Right atrium auricular region (tissue), 2 donors: ENCODE data around the gene GSK3B. TPM values are rescaled to one million over a fixed set of nuclear protein-coding genes. Genes with fewer than 3 reads are reported as not detected.
"Not testable (repeated sequence)": the region's sequence is repeated elsewhere in the genome, so short reads cannot be mapped to it uniquely, and the experiment has no call there.

Experiments
- DNase-seq: peaks from one replicate; pipeline ENCODE4 v3.0.0-alpha.2; 2019; ENCODE audit warnings: low spot score
- H3K27ac ChIP-seq, 2 donors: fragments of 200-600 bp; sonication (generic); 1 replicate in 1 of 2; 2 replicates in 1 of 2; pipeline ENCODE4 v1.5.1; 2016 to 2019
- H3K27me3 ChIP-seq, 2 donors: fragments of 200-600 bp; sonication (generic); one replicate each; pipeline versions ENCODE4 v1.5.1 to v1.6.0; 2017 to 2019
- H3K36me3 ChIP-seq: fragments of 200-600 bp; sonication (generic); one replicate; pipeline ENCODE4 v1.5.1; 2016
- H3K4me1 ChIP-seq, 2 donors: fragments of 200-600 bp; sonication (generic); one replicate each; pipeline versions ENCODE4 v1.5.1 to v1.6.0; 2017 to 2019
- H3K4me3 ChIP-seq, 2 donors: fragments of 200-600 bp; sonication (generic); 1 replicate in 1 of 2; 2 replicates in 1 of 2; pipeline ENCODE4 v1.5.1; 2017 to 2019; ENCODE audit warnings: mild to moderate bottlenecking in 1 of 2, moderate library complexity in 1 of 2
- H3K9me3 ChIP-seq, 2 donors: fragments of 200-600 bp; sonication (generic); one replicate each; pipeline ENCODE4 v1.5.1; 2019
- CTCF ChIP-seq, 2 donors: fragments of 200-600 bp; sonication (generic); IDR thresholded peaks; one replicate each; pipeline ENCODE4 v1.5.1; 2019; ENCODE audit warnings: antibody characterized with exemption in 2 of 2
- total RNA-seq, 2 donors: library from RNA; depleted of rRNA; stranded (reverse); fragments of >200 nt; gene quantifications; one replicate each; pipeline ENCODE4 v1.1.0, GENCODE V29; 2016

GSK3B gene
- total RNA-seq, 2 donors from 2014 or later, result 31.3 to 42.0 TPM

DNA sequence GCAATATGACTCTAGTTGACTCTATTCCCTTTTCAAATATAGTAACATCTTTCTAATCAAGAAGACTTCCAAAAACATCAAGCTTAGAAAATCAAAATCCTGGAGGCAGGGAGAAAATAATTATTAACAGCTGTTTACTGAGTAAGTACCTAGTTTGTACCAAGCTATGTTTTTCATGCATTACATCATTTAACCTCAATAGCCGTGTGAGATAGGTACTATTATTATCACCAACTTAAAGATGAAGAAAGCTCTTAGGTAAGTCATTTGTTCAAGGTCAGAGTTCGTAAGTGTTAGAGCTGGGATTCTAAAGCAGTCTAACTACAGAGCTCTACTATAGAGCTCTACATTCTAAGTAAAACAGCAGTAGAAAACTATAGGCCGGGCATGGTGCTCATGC lies 41.6 kb downstream of the GSK3B start:
- no peaks in the 10 kb centered on the region for H3K27me3 ChIP-seq
- no peak for DNase-seq
- no peaks in the 10 kb centered on the region for H3K9me3 ChIP-seq
- H3K36me3 ChIP-seq, result no peaks in the 10 kb centered on the region
- no peak overlapping the region for H3K27ac ChIP-seq
- no peak overlapping the region for H3K4me3 ChIP-seq
- H3K4me1 ChIP-seq, result peaks cover 0 to 63% of the 10 kb centered on the region in 2 donors
- no peak for TF ChIP-seq CTCF (IDR thresholded peaks at IDR 0.05)

DNA sequence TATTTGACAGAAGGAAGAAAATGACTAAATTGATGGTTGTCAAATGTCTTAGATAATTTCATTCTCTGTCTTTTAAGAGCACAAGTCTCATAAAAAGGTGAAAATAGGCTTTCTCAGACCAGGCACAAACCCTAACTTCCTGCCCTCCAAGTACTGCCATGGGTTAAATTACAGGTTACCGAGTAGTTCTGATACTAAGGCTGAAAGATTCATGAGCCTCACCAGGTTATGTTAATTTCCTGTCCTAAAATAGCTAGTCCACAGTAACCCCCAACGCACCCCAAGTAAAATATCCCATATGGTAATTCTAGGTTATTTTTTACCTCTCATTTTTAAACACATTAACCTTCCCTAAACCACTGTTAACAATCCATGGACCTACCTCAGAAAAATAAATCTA lies 42.0 kb downstream of the GSK3B start:
- no peaks in the 10 kb centered on the region for H3K9me3 ChIP-seq
- peaks cover 0 to 63% of the 10 kb centered on the region in 2 donors for H3K4me1 ChIP-seq
- H3K27me3 ChIP-seq, result no peaks in the 10 kb centered on the region
- H3K27ac ChIP-seq, result no peak overlapping the region
- H3K4me3 ChIP-seq, result no peak overlapping the region
- DNase-seq, result no peak
- no peak for TF ChIP-seq CTCF (IDR thresholded peaks at IDR 0.05)
- no peaks in the 10 kb centered on the region for H3K36me3 ChIP-seq

GRCh38 chr3:120051570-120051969 lies 42.7 kb downstream of the GSK3B start:
- H3K36me3 ChIP-seq, H3K4me3 ChIP-seq, H3K9me3 ChIP-seq, H3K27ac ChIP-seq, H3K27me3 ChIP-seq, DNase-seq: not testable (repeated sequence)
- H3K4me1 ChIP-seq, result peaks cover 0 to 63% of the 10 kb centered on the region in 2 donors

- Histone ChIP-seq H3K4me1 (peaks cover 0 to 63% of the 10 kb centered on the region in 2 donors), H3K27me3 (no peaks in the 10 kb centered on the region), H3K4me3 (no peak overlapping the region), H3K27ac (no peak overlapping the region), H3K36me3 (no peaks in the 10 kb centered on the region), H3K9me3 (peaks cover 0 to 14% of the 10 kb centered on the region in 2 donors)
- no peak for TF ChIP-seq CTCF (IDR thresholded peaks at IDR 0.05)
- DNase-seq, result no peak
These were observed 44.2 kb downstream of the GSK3B start for GRCh38 chr3:120049881-120050539.

DNA sequence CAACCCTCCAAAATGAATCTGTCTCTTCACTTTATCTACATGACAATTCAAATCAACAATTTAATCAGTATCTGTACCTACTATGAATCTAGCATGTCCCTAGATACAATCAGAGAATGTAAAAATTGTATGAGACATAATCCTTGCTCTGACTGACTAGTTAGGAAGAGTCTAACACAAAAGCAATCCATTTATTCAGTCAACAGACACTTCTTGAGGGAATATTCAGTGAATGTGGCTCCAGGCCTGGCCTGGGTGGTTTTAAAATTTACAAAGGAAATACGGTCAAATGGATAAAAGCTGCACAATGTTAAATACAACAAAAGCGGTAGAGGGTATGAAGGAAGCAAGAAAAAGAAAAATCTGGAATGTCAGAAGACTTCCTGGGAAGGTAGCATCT lies 45.2 kb downstream of the GSK3B start:
- H3K4me3 ChIP-seq, result no peak overlapping the region
- H3K9me3 ChIP-seq, result peaks cover 0 to 17% of the 10 kb centered on the region in 2 donors
- no peaks in the 10 kb centered on the region for H3K27me3 ChIP-seq
- no peak overlapping the region for H3K27ac ChIP-seq
- no peak for TF ChIP-seq CTCF (IDR thresholded peaks at IDR 0.05)
- no peaks in the 10 kb centered on the region for H3K36me3 ChIP-seq
- no peak for DNase-seq
- H3K4me1 ChIP-seq, result peaks cover 0 to 58% of the 10 kb centered on the region in 2 donors

- peaks cover 0 to 53% of the 10 kb centered on the region in 2 donors for H3K4me1 ChIP-seq
- no peak overlapping the region for H3K4me3 ChIP-seq
- H3K9me3 ChIP-seq, result peaks cover 0 to 17% of the 10 kb centered on the region in 2 donors
- no peaks in the 10 kb centered on the region for H3K36me3 ChIP-seq
- H3K27ac ChIP-seq, result no peak overlapping the region
- DNase-seq, result no peak
- no peak for TF ChIP-seq CTCF (IDR thresholded peaks at IDR 0.05)
- no peaks in the 10 kb centered on the region for H3K27me3 ChIP-seq
These were observed 45.7 kb downstream of the GSK3B start for GRCh38 chr3:120048355-120049041.
